Measurements from ENCODE around the gene ARHGEF6. TPM values are rescaled to one million over a fixed set of nuclear protein-coding genes. Genes with fewer than 3 reads are reported as not detected.

The ARHGEF6 gene
- total and polyA plus RNA-seq, 4 donors: 1.6 to 9.2 (median 4.2) TPM

DNA sequence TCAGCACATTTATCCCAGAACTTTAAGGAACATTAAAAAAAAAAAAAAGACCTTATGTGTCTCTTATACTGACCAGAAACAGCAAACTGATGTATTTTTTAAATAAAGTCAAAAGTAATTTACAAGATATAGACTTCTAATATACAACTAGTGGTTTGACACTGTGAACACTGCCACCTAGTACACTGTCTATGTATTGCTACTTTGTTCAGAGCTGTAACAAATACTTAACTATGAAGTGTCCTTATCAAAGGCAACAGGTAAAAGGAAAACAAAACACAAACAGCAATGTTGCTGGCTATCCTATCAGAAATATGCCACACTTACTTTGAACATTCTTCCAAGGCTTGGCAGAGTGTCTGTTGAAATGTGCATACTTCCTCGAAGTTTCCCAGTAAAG lies 72.4 kb downstream of the ARHGEF6 start:
- no peak for TF ChIP-seq TAF1 (conservative IDR thresholded peaks at IDR 0.05)
- no peak for TF ChIP-seq GABPA (IDR thresholded peaks at IDR 0.05 in 1 of 2, conservative IDR thresholded peaks at IDR 0.05 in 1 of 2)
- TF ChIP-seq JUND (IDR thresholded peaks at IDR 0.05): no peak
- TF ChIP-seq RXRA (IDR thresholded peaks at IDR 0.05): no peak
- TF ChIP-seq SP1 (IDR thresholded peaks at IDR 0.05): no peak
- TF ChIP-seq FOXA2 (IDR thresholded peaks at IDR 0.05): no peak
- TF ChIP-seq, protein P1, sequence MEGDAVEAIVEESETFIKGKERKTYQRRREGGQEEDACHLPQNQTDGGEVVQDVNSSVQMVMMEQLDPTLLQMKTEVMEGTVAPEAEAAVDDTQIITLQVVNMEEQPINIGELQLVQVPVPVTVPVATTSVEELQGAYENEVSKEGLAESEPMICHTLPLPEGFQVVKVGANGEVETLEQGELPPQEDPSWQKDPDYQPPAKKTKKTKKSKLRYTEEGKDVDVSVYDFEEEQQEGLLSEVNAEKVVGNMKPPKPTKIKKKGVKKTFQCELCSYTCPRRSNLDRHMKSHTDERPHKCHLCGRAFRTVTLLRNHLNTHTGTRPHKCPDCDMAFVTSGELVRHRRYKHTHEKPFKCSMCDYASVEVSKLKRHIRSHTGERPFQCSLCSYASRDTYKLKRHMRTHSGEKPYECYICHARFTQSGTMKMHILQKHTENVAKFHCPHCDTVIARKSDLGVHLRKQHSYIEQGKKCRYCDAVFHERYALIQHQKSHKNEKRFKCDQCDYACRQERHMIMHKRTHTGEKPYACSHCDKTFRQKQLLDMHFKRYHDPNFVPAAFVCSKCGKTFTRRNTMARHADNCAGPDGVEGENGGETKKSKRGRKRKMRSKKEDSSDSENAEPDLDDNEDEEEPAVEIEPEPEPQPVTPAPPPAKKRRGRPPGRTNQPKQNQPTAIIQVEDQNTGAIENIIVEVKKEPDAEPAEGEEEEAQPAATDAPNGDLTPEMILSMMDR (IDR thresholded peaks at IDR 0.05; ENCODE audit: low read depth, low read length, missing input control): peak; percentile 23
- TF ChIP-seq RAD21 (IDR thresholded peaks at IDR 0.05): peak in 1 of 2 donors; percentile 49
- TF ChIP-seq HNF4G (IDR thresholded peaks at IDR 0.05): no peak
- no peak overlapping the region for H3K9ac ChIP-seq (ENCODE audit: low read depth in 1 of 2, low read length in 2 of 2)
- no peak overlapping the region for H3K4me3 ChIP-seq (ENCODE audit: low read depth in 1 of 3, low read length in 3 of 3)
- DNase-seq (ENCODE audit: low spot score): no peak
- H3K27ac ChIP-seq (ENCODE audit: low read depth in 1 of 2, low read length in 2 of 2): no peak overlapping the region
- H3K9me3 ChIP-seq (ENCODE audit: control insufficient read depth in 4 of 4, low read length in 3 of 4): no peaks in the 10 kb centered on the region
- H3K27me3 ChIP-seq (ENCODE audit: control insufficient read depth in 4 of 4, insufficient read depth in 4 of 4, low read length in 3 of 4): no peaks in the 10 kb centered on the region
- no peaks in the 10 kb centered on the region for H3K36me3 ChIP-seq (ENCODE audit: control insufficient read depth in 4 of 4, insufficient read depth in 3 of 4, low read depth in 1 of 4, low read length in 3 of 4)
- 80% methylated on average over 1 of the region's 1 CpG for WGBS
- H3K4me1 ChIP-seq (ENCODE audit: control insufficient read depth in 4 of 4, insufficient read depth in 4 of 4, low read length in 3 of 4): peaks cover 0 to 2% (median 0%) of the 10 kb centered on the region in 4 donors

DNA sequence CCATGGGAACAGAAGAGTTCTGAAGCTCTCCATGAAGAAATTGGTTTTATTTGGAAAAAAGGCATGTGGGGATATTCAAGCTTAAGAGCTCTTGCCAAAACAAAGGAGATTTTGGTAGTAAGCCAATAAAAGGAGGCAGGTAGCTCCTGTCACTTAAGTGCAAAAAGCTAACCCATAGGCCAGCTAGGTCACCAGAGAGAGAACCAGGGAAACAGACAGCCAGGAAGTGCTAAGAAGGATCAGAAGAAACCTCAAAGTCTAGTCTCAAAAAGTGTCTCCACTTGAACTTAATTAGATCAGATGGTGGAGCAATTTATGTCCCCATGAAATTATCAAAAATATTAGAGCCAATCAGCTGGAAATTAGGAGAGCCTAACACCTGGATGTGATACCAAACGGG lies 83.6 kb downstream of the ARHGEF6 start:
- no peaks in the 10 kb centered on the region for H3K9me3 ChIP-seq (ENCODE audit: control insufficient read depth in 4 of 4, low read length in 3 of 4)
- no peaks in the 10 kb centered on the region for H3K4me1 ChIP-seq (ENCODE audit: control insufficient read depth in 4 of 4, insufficient read depth in 4 of 4, low read length in 3 of 4)
- H3K27me3 ChIP-seq (ENCODE audit: control insufficient read depth in 4 of 4, insufficient read depth in 4 of 4, low read length in 3 of 4): no peaks in the 10 kb centered on the region
- no peak overlapping the region for H3K9ac ChIP-seq (ENCODE audit: low read depth in 1 of 2, low read length in 2 of 2)
- H3K36me3 ChIP-seq (ENCODE audit: control insufficient read depth in 4 of 4, insufficient read depth in 3 of 4, low read depth in 1 of 4, low read length in 3 of 4): no peaks in the 10 kb centered on the region
- DNase-seq (ENCODE audit: low spot score): no peak
- no peak overlapping the region for H3K4me3 ChIP-seq (ENCODE audit: low read depth in 1 of 3, low read length in 3 of 3)
- TF ChIP-seq, protein P2, sequence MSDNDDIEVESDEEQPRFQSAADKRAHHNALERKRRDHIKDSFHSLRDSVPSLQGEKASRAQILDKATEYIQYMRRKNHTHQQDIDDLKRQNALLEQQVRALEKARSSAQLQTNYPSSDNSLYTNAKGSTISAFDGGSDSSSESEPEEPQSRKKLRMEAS (IDR thresholded peaks at IDR 0.05): no peak
- TF ChIP-seq, protein P3, sequence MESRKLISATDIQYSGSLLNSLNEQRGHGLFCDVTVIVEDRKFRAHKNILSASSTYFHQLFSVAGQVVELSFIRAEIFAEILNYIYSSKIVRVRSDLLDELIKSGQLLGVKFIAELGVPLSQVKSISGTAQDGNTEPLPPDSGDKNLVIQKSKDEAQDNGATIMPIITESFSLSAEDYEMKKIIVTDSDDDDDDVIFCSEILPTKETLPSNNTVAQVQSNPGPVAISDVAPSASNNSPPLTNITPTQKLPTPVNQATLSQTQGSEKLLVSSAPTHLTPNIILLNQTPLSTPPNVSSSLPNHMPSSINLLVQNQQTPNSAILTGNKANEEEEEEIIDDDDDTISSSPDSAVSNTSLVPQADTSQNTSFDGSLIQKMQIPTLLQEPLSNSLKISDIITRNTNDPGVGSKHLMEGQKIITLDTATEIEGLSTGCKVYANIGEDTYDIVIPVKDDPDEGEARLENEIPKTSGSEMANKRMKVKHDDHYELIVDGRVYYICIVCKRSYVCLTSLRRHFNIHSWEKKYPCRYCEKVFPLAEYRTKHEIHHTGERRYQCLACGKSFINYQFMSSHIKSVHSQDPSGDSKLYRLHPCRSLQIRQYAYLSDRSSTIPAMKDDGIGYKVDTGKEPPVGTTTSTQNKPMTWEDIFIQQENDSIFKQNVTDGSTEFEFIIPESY (IDR thresholded peaks at IDR 0.05): no peak
- TF ChIP-seq HNF4G (IDR thresholded peaks at IDR 0.05) (no peak), RAD21 (IDR thresholded peaks at IDR 0.05) (no peak), FOXA1 (IDR thresholded peaks at IDR 0.05) (no peak), RXRA (IDR thresholded peaks at IDR 0.05) (no peak), JUND (IDR thresholded peaks at IDR 0.05) (no peak)
- TF ChIP-seq, protein P4, sequence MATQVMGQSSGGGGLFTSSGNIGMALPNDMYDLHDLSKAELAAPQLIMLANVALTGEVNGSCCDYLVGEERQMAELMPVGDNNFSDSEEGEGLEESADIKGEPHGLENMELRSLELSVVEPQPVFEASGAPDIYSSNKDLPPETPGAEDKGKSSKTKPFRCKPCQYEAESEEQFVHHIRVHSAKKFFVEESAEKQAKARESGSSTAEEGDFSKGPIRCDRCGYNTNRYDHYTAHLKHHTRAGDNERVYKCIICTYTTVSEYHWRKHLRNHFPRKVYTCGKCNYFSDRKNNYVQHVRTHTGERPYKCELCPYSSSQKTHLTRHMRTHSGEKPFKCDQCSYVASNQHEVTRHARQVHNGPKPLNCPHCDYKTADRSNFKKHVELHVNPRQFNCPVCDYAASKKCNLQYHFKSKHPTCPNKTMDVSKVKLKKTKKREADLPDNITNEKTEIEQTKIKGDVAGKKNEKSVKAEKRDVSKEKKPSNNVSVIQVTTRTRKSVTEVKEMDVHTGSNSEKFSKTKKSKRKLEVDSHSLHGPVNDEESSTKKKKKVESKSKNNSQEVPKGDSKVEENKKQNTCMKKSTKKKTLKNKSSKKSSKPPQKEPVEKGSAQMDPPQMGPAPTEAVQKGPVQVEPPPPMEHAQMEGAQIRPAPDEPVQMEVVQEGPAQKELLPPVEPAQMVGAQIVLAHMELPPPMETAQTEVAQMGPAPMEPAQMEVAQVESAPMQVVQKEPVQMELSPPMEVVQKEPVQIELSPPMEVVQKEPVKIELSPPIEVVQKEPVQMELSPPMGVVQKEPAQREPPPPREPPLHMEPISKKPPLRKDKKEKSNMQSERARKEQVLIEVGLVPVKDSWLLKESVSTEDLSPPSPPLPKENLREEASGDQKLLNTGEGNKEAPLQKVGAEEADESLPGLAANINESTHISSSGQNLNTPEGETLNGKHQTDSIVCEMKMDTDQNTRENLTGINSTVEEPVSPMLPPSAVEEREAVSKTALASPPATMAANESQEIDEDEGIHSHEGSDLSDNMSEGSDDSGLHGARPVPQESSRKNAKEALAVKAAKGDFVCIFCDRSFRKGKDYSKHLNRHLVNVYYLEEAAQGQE (IDR thresholded peaks at IDR 0.05): no peak
- TF ChIP-seq, protein P5, sequence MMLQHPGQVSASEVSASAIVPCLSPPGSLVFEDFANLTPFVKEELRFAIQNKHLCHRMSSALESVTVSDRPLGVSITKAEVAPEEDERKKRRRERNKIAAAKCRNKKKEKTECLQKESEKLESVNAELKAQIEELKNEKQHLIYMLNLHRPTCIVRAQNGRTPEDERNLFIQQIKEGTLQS (IDR thresholded peaks at IDR 0.05): no peak
- WGBS: 91% methylated on average over 1 of the region's 1 CpG
- no peak overlapping the region for H3K27ac ChIP-seq (ENCODE audit: low read depth in 1 of 2, low read length in 2 of 2)

Data from liver (tissue), 9 donors.